ELR (cell line): ENCODE results near the gene MUC5B.
"Not testable (repeated sequence)": the region's sequence is repeated elsewhere in the genome, so short reads cannot be mapped to it uniquely, and the experiment has no call there.

ENCODE experiments used
- DNase-seq: peaks from one replicate; pipeline ENCODE4 v3.0.0-alpha.2; 2015; ENCODE audit warnings: low read depth

Gene MUC5B

GRCh38 chr11:1233351-1234053 is 10.6 kb downstream of the MUC5B start:
- DNase-seq = no peak

GRCh38 chr11:1234054-1234720 is 11.3 kb downstream of the MUC5B start:
- no peak for DNase-seq

GRCh38 chr11:1234771-1235305 is 12.0 kb downstream of the MUC5B start:
- no peak for DNase-seq

GRCh38 chr11:1235306-1235900 is 12.5 kb downstream of the MUC5B start:
- DNase-seq = no peak

GRCh38 chr11:1235901-1236315 is 13.0 kb downstream of the MUC5B start:
- DNase-seq = no peak

- DNase-seq = no peak
These were observed 13.7 kb downstream of the MUC5B start for GRCh38 chr11:1236316-1237127.

- no peak for DNase-seq
These were observed 14.3 kb downstream of the MUC5B start for GRCh38 chr11:1237128-1237580.

GRCh38 chr11:1237851-1238250 is 15.0 kb downstream of the MUC5B start:
- no peak for DNase-seq

GRCh38 chr11:1238767-1239595 is 16.1 kb downstream of the MUC5B start:
- no peak for DNase-seq

GRCh38 chr11:1239596-1240205 is 16.8 kb downstream of the MUC5B start:
- no peak for DNase-seq

- DNase-seq = no peak
These were observed 17.9 kb downstream of the MUC5B start for GRCh38 chr11:1240771-1241170.

- DNase-seq = no peak
These were observed 18.8 kb downstream of the MUC5B start for GRCh38 chr11:1241706-1242105.

GRCh38 chr11:1242289-1242688 is 19.4 kb downstream of the MUC5B start:
- no peak for DNase-seq

- DNase-seq = not testable (repeated sequence)
These were observed 19.9 kb downstream of the MUC5B start for GRCh38 chr11:1242751-1243150.

GRCh38 chr11:1243521-1243920 is 20.7 kb downstream of the MUC5B start:
- DNase-seq = not testable (repeated sequence)

- DNase-seq = not testable (repeated sequence)
These were observed 21.7 kb downstream of the MUC5B start for GRCh38 chr11:1244557-1244956.

- not testable (repeated sequence) for DNase-seq
These were observed 22.9 kb downstream of the MUC5B start for GRCh38 chr11:1245717-1246116.

GRCh38 chr11:1246301-1246700 is 23.4 kb downstream of the MUC5B start:
- not testable (repeated sequence) for DNase-seq

- DNase-seq = not testable (repeated sequence)
These were observed 24.2 kb downstream of the MUC5B start for GRCh38 chr11:1247026-1247425.

GRCh38 chr11:1248951-1249350 is 26.1 kb downstream of the MUC5B start:
- DNase-seq = not testable (repeated sequence)

GRCh38 chr11:1250411-1250810 is 27.5 kb downstream of the MUC5B start:
- DNase-seq = not testable (repeated sequence)
